PC-3 (cell line): ENCODE measurements around the gene FHAD1. TPM values are rescaled to one million over a fixed set of nuclear protein-coding genes. Genes with fewer than 3 reads are reported as not detected.

ENCODE experiments used
- ATAC-seq: fragments of 200-7000 bp; cut with Tn5 transposase; 2 replicates; pipeline ENCODE4 v1.9.1; 2020; ENCODE audit warnings: mild to moderate bottlenecking, moderate library complexity
- BruUV-seq: library from RNA; stranded (reverse); fragments of 400-500 nt; replicated peaks from 2 replicates; lab custom pipeline; 2021; lab: Mats Ljungman, UMichigan
- CTCF ChIA-PET: fragments of 300-600 bp; sonication (Branson Sonifier 250); formaldehyde crosslinking; loops from one replicate; lab custom pipeline; 2022; ENCODE audit warnings: antibody characterized with exemption; lab: Charles Lee
- POLR2A ChIA-PET: fragments of 300-600 bp; sonication (Branson Sonifier 250); formaldehyde crosslinking; loops from one replicate; lab custom pipeline; 2022; ENCODE audit warnings: antibody characterized with exemption; ENCODE audit not compliant: unreplicated experiment; lab: Charles Lee
- DNase-seq: peaks from one replicate; pipeline ENCODE4 v3.0.0-alpha.2; 2015
- H2AFZ ChIP-seq: fragments of 300-600 bp; sonication (generic); 2 replicates; pipeline ENCODE4 v1.6.0; 2016; ENCODE audit warnings: antibody characterized with exemption, low read length
- H3F3A ChIP-seq: fragments of 300-600 bp; sonication (generic); one replicate; pipeline ENCODE4 v1.6.0; 2017; ENCODE audit warnings: antibody characterized with exemption, low read length, control low read depth, mild to moderate bottlenecking; ENCODE audit not compliant: unreplicated experiment
- H3K27ac ChIP-seq: fragments of 300-600 bp; sonication (generic); 2 replicates; pipeline ENCODE4 v1.5.1; 2016; ENCODE audit warnings: mild to moderate bottlenecking, low read length
- H3K27me3 ChIP-seq: fragments of 300-600 bp; sonication (generic); 2 replicates; pipeline ENCODE4 v1.6.1; 2016; ENCODE audit warnings: low read length, mixed read lengths
- H3K36me3 ChIP-seq: fragments of 300-600 bp; sonication (generic); 2 replicates; pipeline ENCODE4 v1.6.1; 2016; ENCODE audit warnings: low read depth, mixed run types, low read length, mixed read lengths
- H3K4me1 ChIP-seq: fragments of 300-600 bp; sonication (generic); 2 replicates; pipeline ENCODE4 v1.5.1; 2016; ENCODE audit warnings: low read length; ENCODE audit not compliant: insufficient read depth
- H3K4me2 ChIP-seq: fragments of 300-600 bp; sonication (generic); 2 replicates; pipeline ENCODE4 v1.6.0; 2016; ENCODE audit warnings: low read length
- H3K4me3 ChIP-seq: fragments of 300-600 bp; sonication (generic); 2 replicates; pipeline ENCODE4 v1.5.1; 2016; ENCODE audit warnings: mild to moderate bottlenecking, low read length, mixed read lengths
- H3K79me2 ChIP-seq: fragments of 300-600 bp; sonication (generic); 2 replicates; pipeline ENCODE4 v1.6.1; 2017; ENCODE audit warnings: low read length, mixed read lengths
- H3K9ac ChIP-seq: fragments of 300-600 bp; sonication (generic); 2 replicates; pipeline ENCODE4 v1.6.0; 2016; ENCODE audit warnings: mild to moderate bottlenecking, low read length
- H3K9me2 ChIP-seq: fragments of 300-600 bp; sonication (generic); replicated peaks from 2 replicates; pipeline ENCODE4 v1.6.1; 2016; ENCODE audit warnings: mixed run types, low read length, mixed read lengths
- H3K9me3 ChIP-seq: fragments of 300-600 bp; sonication (generic); 2 replicates; pipeline ENCODE4 v1.6.1; 2016; ENCODE audit warnings: low read length, mixed read lengths
- H4K20me1 ChIP-seq: fragments of 300-600 bp; sonication (generic); 2 replicates; pipeline ENCODE4 v1.6.1; 2016; ENCODE audit warnings: low read length, mixed read lengths
- EZH2 ChIP-seq: fragments of 300-600 bp; sonication (generic); IDR thresholded peaks from one replicate; pipeline ENCODE4 v1.6.1; 2017; ENCODE audit warnings: antibody characterized with exemption, mild to moderate bottlenecking, low read length; ENCODE audit not compliant: unreplicated experiment
- EZH2phosphoT487 ChIP-seq: fragments of 300-600 bp; sonication (generic); IDR thresholded peaks from 2 replicates; pipeline ENCODE4 v1.6.1; 2018; ENCODE audit warnings: mild to moderate bottlenecking, antibody characterized with exemption, low read length, borderline replicate concordance
- intact Hi-C: fragments of 100-400 bp; cut with micrococcal nuclease; formaldehyde crosslinking; loops from 2 replicates; pipeline ENCODE4 v1.9.0; 2023
- total RNA-seq: library from RNA; depleted of rRNA; stranded (reverse); fragments of >200 nt; gene quantifications from 2 replicates; pipeline ENCODE4 v1.2.3, GENCODE V29; 2014
- TF ChIP-seq, protein P1 (sequence below): fragments of 300-600 bp; sonication (generic); conservative IDR thresholded peaks from 2 replicates; pipeline ENCODE4 v1.5.1; 2017; ENCODE audit warnings: antibody characterized with exemption, low read depth, mild to moderate bottlenecking, low read length

FHAD1 gene
- total RNA-seq, 1 experiment from 2014 or later: 0.95 TPM

DNA sequence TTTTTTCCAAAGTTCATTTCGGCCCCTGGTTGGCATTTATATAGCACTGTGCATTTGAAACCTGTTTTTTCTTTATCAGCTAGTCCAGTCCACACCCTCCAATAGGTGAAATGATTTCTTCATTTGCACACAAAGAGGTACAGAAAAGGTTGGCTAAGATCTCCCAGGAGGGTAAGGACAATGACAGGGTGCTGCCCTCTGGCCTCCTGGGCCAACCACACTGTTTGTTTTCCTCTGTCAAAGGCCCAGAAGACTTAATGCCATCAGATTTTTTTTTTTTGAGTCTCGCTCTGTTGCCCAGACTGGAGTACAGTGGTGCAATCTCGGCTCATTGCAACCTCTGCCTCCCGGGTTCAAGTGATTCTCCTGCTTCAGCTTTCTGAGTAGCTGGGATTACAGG is 92.5 kb downstream of the FHAD1 start:
- no peak overlapping the region for H3K27ac ChIP-seq
- CTCF ChIA-PET: no interaction called here
- no peak for ATAC-seq

GRCh38 chr1:15341228-15341627 is 94.2 kb downstream of the FHAD1 start:
- H3K4me2 ChIP-seq: peak overlapping the region; percentile 83; the same call in 1 of the 2 replicates
- H3K79me2 ChIP-seq: no peaks in the 10 kb centered on the region
- no TSS peak for BruUV-seq
- no peak for ATAC-seq
- no peak overlapping the region for H3K4me3 ChIP-seq
- intact Hi-C loops: no loop called here
- peaks cover 4% of the 10 kb centered on the region for H3F3A ChIP-seq
- no peaks in the 10 kb centered on the region for H3K9me3 ChIP-seq
- no peaks in the 10 kb centered on the region for H3K9me2 ChIP-seq
- no peaks in the 10 kb centered on the region for H4K20me1 ChIP-seq
- peak overlapping the region; percentile 28; the same call in 1 of the 2 replicates for H3K9ac ChIP-seq
- no peak for TF ChIP-seq EZH2
- TF ChIP-seq EZH2phosphoT487: no peak
- TF ChIP-seq, protein P1, sequence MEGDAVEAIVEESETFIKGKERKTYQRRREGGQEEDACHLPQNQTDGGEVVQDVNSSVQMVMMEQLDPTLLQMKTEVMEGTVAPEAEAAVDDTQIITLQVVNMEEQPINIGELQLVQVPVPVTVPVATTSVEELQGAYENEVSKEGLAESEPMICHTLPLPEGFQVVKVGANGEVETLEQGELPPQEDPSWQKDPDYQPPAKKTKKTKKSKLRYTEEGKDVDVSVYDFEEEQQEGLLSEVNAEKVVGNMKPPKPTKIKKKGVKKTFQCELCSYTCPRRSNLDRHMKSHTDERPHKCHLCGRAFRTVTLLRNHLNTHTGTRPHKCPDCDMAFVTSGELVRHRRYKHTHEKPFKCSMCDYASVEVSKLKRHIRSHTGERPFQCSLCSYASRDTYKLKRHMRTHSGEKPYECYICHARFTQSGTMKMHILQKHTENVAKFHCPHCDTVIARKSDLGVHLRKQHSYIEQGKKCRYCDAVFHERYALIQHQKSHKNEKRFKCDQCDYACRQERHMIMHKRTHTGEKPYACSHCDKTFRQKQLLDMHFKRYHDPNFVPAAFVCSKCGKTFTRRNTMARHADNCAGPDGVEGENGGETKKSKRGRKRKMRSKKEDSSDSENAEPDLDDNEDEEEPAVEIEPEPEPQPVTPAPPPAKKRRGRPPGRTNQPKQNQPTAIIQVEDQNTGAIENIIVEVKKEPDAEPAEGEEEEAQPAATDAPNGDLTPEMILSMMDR: no peak
- peak overlapping the region; percentile 78; the same call in 1 of the 2 replicates for H2AFZ ChIP-seq
- no peaks in the 10 kb centered on the region for H3K36me3 ChIP-seq
- peaks cover 41% of the 10 kb centered on the region for H3K4me1 ChIP-seq
- H3K27ac ChIP-seq: peak overlapping the region; percentile 71
- no peaks in the 10 kb centered on the region for H3K27me3 ChIP-seq
- ChIA-PET CTCF (interaction anchor here (1.3 kb wide), 1 partner anchor 17 kb away, joined by 9 read pairs; no protein-coding TSS in a partner anchor), POLR2A (no interaction called here)
- DNase-seq: no peak

More for the DNA sequence above, 92.5 kb downstream of the FHAD1 start:
- DNase-seq: no peak
- no TSS peak for BruUV-seq
- intact Hi-C loops: no loop called here
- TF ChIP-seq, protein P1: no peak
- TF ChIP-seq EZH2phosphoT487: no peak
- TF ChIP-seq EZH2: no peak
- Histone ChIP-seq H3K27me3 (no peaks in the 10 kb centered on the region), H3K9me2 (no peaks in the 10 kb centered on the region), H3K9me3 (no peaks in the 10 kb centered on the region), H3K4me3 (no peak overlapping the region), H3K4me2 (no peak overlapping the region), H2AFZ (no peak overlapping the region), H3K4me1 (peaks cover 41% of the 10 kb centered on the region), H3F3A (peaks cover 4% of the 10 kb centered on the region), H3K36me3 (no peaks in the 10 kb centered on the region), H3K79me2 (no peaks in the 10 kb centered on the region), H3K9ac (no peak overlapping the region), H4K20me1 (no peaks in the 10 kb centered on the region)
- POLR2A ChIA-PET: no interaction called here

DNA sequence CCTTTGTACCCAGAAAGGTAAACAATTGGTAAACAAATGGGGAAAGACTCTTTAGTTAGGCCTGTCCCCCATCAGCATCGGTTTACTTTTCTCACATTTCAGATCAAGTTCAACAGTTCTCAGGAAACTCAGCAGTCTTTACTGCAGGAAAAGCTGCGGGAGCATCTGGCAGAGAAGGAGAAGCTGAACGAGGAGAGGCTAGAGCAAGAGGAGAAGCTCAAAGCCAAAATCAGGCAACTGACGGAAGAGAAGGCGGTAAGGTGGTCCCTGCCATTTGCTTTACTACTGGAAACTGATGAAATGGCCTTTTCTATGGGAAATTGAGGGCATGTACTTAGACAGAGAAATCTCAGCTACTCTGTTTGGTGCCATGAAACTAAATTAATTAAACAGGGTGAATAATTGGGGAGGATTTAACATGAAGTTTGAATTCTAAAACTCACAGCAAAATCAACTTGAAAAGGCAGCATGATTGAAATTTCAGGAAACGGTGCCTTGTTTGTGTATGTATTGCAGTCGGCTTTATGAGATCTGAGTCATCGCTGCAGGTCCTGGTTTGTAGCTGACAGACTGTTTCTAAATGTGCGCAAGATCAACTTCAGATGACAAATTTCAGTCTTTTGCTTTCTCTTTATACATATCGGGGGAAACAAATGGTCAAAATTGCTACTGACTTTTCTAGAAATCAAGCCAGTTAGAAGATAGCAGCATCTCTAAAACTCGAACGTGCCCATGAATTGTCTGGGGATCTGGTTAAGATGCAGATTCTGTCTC is 94.8 kb downstream of the FHAD1 start:
- ChIA-PET CTCF (interaction anchor here (1.3 kb wide), 1 partner anchor 18 kb away, joined by 9 read pairs; no protein-coding TSS in a partner anchor), POLR2A (no interaction called here)
- no peaks in the 10 kb centered on the region for H3K9me3 ChIP-seq
- H2AFZ ChIP-seq: peak overlapping the region; percentile 78
- TF ChIP-seq EZH2 (no peak), EZH2phosphoT487 (no peak)
- TF ChIP-seq, protein P1: no peak
- no peaks in the 10 kb centered on the region for H3K79me2 ChIP-seq
- intact Hi-C loops: no loop called here
- peak overlapping the region; percentile 83 for H3K4me2 ChIP-seq
- DNase-seq (peak; percentile 75), ATAC-seq (peak; percentile 72)
- no TSS peak for BruUV-seq
- H3K36me3 ChIP-seq: no peaks in the 10 kb centered on the region
- no peaks in the 10 kb centered on the region for H4K20me1 ChIP-seq
- peaks cover 4% of the 10 kb centered on the region for H3F3A ChIP-seq
- no peaks in the 10 kb centered on the region for H3K9me2 ChIP-seq
- no peaks in the 10 kb centered on the region for H3K27me3 ChIP-seq
- peak overlapping the region; percentile 28 for H3K9ac ChIP-seq
- peak overlapping the region; percentile 50; the same call in 1 of the 2 replicates for H3K4me3 ChIP-seq
- peak overlapping the region; percentile 71 for H3K27ac ChIP-seq
- peaks cover 40% of the 10 kb centered on the region for H3K4me1 ChIP-seq
